ENCODE data around the gene DDO. TPM values are rescaled to one million over a fixed set of nuclear protein-coding genes. Genes with fewer than 3 reads are reported as not detected.

Gene DDO
- total RNA-seq, 1 experiment from 2014 or later: 0.39 TPM

DNA sequence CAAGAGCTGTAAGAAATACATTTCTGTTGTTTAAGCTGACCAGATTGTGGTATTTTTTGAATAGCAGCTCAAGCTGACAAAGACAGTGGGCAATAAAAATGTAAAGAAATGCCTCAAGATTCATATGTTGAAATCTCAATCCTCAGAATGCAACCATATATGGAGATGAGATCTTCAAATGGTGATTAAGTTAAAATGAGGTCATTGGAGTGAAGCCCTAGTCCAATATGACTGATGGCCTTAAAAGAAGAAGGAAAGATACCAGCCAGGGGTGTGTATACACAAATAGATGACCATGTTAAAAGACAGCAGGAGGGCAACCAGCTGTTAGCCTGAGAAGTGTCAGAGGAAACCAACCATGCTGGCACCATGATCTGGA lies 7.1 kb upstream of the DDO start:
- DNase-seq (ENCODE audit: low read depth, low spot score) (no peak), ATAC-seq (no peak)
- no TSS peak for BruUV-seq (replicated peaks)
- no peaks in the 10 kb centered on the region for H3K4me1 ChIP-seq (ENCODE audit: control insufficient read depth, insufficient read depth, low read length)
- H3K36me3 ChIP-seq (ENCODE audit: control insufficient read depth, insufficient read depth, low read length): no peaks in the 10 kb centered on the region
- H3K27me3 ChIP-seq (ENCODE audit: control insufficient read depth, insufficient read depth, low read length): peaks cover 40% of the 10 kb centered on the region
- TF ChIP-seq, protein P1, sequence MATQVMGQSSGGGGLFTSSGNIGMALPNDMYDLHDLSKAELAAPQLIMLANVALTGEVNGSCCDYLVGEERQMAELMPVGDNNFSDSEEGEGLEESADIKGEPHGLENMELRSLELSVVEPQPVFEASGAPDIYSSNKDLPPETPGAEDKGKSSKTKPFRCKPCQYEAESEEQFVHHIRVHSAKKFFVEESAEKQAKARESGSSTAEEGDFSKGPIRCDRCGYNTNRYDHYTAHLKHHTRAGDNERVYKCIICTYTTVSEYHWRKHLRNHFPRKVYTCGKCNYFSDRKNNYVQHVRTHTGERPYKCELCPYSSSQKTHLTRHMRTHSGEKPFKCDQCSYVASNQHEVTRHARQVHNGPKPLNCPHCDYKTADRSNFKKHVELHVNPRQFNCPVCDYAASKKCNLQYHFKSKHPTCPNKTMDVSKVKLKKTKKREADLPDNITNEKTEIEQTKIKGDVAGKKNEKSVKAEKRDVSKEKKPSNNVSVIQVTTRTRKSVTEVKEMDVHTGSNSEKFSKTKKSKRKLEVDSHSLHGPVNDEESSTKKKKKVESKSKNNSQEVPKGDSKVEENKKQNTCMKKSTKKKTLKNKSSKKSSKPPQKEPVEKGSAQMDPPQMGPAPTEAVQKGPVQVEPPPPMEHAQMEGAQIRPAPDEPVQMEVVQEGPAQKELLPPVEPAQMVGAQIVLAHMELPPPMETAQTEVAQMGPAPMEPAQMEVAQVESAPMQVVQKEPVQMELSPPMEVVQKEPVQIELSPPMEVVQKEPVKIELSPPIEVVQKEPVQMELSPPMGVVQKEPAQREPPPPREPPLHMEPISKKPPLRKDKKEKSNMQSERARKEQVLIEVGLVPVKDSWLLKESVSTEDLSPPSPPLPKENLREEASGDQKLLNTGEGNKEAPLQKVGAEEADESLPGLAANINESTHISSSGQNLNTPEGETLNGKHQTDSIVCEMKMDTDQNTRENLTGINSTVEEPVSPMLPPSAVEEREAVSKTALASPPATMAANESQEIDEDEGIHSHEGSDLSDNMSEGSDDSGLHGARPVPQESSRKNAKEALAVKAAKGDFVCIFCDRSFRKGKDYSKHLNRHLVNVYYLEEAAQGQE (IDR thresholded peaks at IDR 0.05; ENCODE audit: insufficient read depth in 1 of 2, low read depth in 2 of 2, low read length in 1 of 2): no peak
- in situ Hi-C loops (cut with HindIII; ENCODE audit: low pct_unique_long_range_greater_than_20kb, low sequenced_read_pairs): no loop called here
- POLR2A ChIA-PET: no interaction called here
- no peak overlapping the region for H3K4me3 ChIP-seq (ENCODE audit: low read depth in 2 of 2, low read length in 2 of 2)
- no peak overlapping the region for H3K27ac ChIP-seq (ENCODE audit: low read length)
- H3K9me3 ChIP-seq (ENCODE audit: control insufficient read depth, insufficient read depth, low read depth, low read length): no peaks in the 10 kb centered on the region
- CTCF ChIA-PET: no interaction called here
- intact Hi-C loops (cut with micrococcal nuclease; ENCODE audit: unreplicated experiment): no loop called here

DNA sequence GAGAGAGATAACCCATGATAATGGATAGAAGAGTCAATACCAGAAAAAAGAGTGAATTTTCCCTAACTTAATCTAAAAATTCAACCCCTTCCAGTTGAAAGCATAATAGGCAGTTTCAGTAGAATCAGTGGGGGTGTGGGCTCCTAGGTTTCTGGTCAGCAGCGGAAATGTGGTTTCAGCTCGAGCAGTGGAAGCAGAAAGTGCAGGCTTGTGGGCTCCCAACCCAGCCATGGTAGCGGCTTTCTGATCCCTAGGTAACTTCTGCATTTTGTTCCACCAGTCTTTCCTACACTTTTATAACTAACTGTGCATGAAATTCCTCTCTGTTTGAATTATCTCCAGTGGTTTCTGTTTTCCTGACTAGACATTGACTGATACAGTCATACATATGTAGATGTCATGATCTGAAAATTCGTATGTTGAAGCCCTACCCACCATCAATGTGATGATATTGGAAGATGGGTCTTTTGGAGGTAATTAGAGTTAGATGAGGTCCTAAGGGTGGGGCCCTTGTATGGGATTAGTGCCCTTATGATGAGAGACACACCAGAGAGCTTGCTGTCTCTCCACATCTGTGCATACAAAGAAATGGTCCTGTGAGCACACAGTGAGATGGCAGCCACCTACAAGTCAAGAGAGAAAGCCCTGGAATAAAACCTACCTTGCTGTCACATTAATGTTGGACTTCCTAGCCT lies 6.5 kb upstream of the DDO start:
- no peaks in the 10 kb centered on the region for H3K36me3 ChIP-seq (ENCODE audit: control insufficient read depth, insufficient read depth, low read length)
- ATAC-seq (no peak), DNase-seq (ENCODE audit: low read depth, low spot score) (no peak)
- TF ChIP-seq TCF7L2 (IDR thresholded peaks at IDR 0.05; ENCODE audit: low read depth, low read length) (no peak), SIN3A (IDR thresholded peaks at IDR 0.05; ENCODE audit: borderline replicate concordance, insufficient read depth, low read depth, low read length) (no peak), POLR2AphosphoS5 (IDR thresholded peaks at IDR 0.05; ENCODE audit: low read depth, low read length) (no peak)
- TF ChIP-seq, protein P2, sequence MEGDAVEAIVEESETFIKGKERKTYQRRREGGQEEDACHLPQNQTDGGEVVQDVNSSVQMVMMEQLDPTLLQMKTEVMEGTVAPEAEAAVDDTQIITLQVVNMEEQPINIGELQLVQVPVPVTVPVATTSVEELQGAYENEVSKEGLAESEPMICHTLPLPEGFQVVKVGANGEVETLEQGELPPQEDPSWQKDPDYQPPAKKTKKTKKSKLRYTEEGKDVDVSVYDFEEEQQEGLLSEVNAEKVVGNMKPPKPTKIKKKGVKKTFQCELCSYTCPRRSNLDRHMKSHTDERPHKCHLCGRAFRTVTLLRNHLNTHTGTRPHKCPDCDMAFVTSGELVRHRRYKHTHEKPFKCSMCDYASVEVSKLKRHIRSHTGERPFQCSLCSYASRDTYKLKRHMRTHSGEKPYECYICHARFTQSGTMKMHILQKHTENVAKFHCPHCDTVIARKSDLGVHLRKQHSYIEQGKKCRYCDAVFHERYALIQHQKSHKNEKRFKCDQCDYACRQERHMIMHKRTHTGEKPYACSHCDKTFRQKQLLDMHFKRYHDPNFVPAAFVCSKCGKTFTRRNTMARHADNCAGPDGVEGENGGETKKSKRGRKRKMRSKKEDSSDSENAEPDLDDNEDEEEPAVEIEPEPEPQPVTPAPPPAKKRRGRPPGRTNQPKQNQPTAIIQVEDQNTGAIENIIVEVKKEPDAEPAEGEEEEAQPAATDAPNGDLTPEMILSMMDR (IDR thresholded peaks at IDR 0.05): no peak
- TF ChIP-seq, protein P1 (IDR thresholded peaks at IDR 0.05; ENCODE audit: insufficient read depth in 1 of 2, low read depth in 2 of 2, low read length in 1 of 2): no peak
- BruUV-seq (replicated peaks): no TSS peak
- H3K4me3 ChIP-seq (ENCODE audit: low read depth in 2 of 2, low read length in 2 of 2): no peak overlapping the region
- intact Hi-C loops (cut with micrococcal nuclease; ENCODE audit: unreplicated experiment) (no loop called here), in situ Hi-C loops (cut with HindIII; ENCODE audit: low pct_unique_long_range_greater_than_20kb, low sequenced_read_pairs) (no loop called here)
- H3K27me3 ChIP-seq (ENCODE audit: control insufficient read depth, insufficient read depth, low read length): peaks cover 40% of the 10 kb centered on the region
- H3K27ac ChIP-seq (ENCODE audit: low read length): no peak overlapping the region
- ChIA-PET POLR2A (no interaction called here), CTCF (no interaction called here)
- H3K9me3 ChIP-seq (ENCODE audit: control insufficient read depth, insufficient read depth, low read depth, low read length): no peaks in the 10 kb centered on the region
- no peaks in the 10 kb centered on the region for H3K4me1 ChIP-seq (ENCODE audit: control insufficient read depth, insufficient read depth, low read length)

Measured in Panc1 (cell line).